Neural progenitor cell (in vitro differentiated cells): Measurements from ENCODE around the gene NDUFAF5. TPM values are rescaled to one million over a fixed set of nuclear protein-coding genes. Genes with fewer than 3 reads are reported as not detected.

ENCODE experiments used
- DNase-seq: peaks from one replicate; pipeline ENCODE4 v3.0.0-alpha.2; 2016; ENCODE audit warnings: low spot score
- H2AFZ ChIP-seq: fragments of 200-600 bp; sonication (generic); replicated peaks from 2 replicates; pipeline ENCODE4 v1.6.1; 2016; ENCODE audit warnings: antibody characterized with exemption
- H3F3A ChIP-seq: fragments of 200-600 bp; sonication (generic); 2 replicates; pipeline ENCODE4 v1.6.1; 2016; ENCODE audit warnings: antibody characterized with exemption, low read depth
- H3K27ac ChIP-seq: fragments of 200-600 bp; sonication (generic); 2 replicates; pipeline ENCODE4 v1.5.1; 2016; ENCODE audit warnings: mild to moderate bottlenecking
- H3K27me3 ChIP-seq: fragments of 200-600 bp; sonication (generic); 2 replicates; pipeline ENCODE4 v1.6.1; 2016; ENCODE audit warnings: mild to moderate bottlenecking, moderate library complexity
- H3K36me3 ChIP-seq: fragments of 200-600 bp; sonication (generic); 2 replicates; pipeline ENCODE4 v1.5.1; 2016
- H3K4me1 ChIP-seq: fragments of 200-600 bp; sonication (generic); 2 replicates; pipeline ENCODE4 v1.6.1; 2016; ENCODE audit warnings: mixed run types
- H3K4me2 ChIP-seq: fragments of 200-600 bp; sonication (generic); 2 replicates; pipeline ENCODE4 v1.6.1; 2016
- H3K4me3 ChIP-seq: fragments of 200-600 bp; sonication (generic); 2 replicates; pipeline ENCODE4 v1.5.1; 2016
- H3K79me2 ChIP-seq: fragments of 200-600 bp; sonication (generic); 2 replicates; pipeline ENCODE4 v1.6.1; 2016; ENCODE audit warnings: low read depth
- H3K9ac ChIP-seq: fragments of 200-600 bp; sonication (generic); 2 replicates; pipeline ENCODE4 v1.6.1; 2016
- H3K9me3 ChIP-seq: fragments of 200-600 bp; sonication (generic); 2 replicates; pipeline ENCODE4 v1.5.1; 2016; ENCODE audit warnings: low read depth
- H4K20me1 ChIP-seq: fragments of 200-600 bp; sonication (generic); 2 replicates; pipeline ENCODE4 v1.6.1; 2016; ENCODE audit warnings: low read depth
- H3K27ac Mint-ChIP-seq: 3 replicates; pipeline ENCODE4 v1.8.0; 2021; ENCODE audit warnings: mixed read lengths
- H3K27me3 Mint-ChIP-seq: 2 replicates; pipeline ENCODE4 v1.8.0; 2022; ENCODE audit warnings: low read depth, mild to moderate bottlenecking, inconsistent platforms, moderate library complexity, mixed read lengths; ENCODE audit not compliant: insufficient read depth
- H3K36me3 Mint-ChIP-seq: 3 replicates; pipeline ENCODE4 v1.8.0; 2021; ENCODE audit warnings: mixed read lengths
- H3K4me1 Mint-ChIP-seq: 3 replicates; pipeline ENCODE4 v1.8.0; 2021; ENCODE audit warnings: mixed read lengths
- H3K4me3 Mint-ChIP-seq: 3 replicates; pipeline ENCODE4 v1.8.0; 2021; ENCODE audit warnings: mild to moderate bottlenecking, moderate library complexity, mixed read lengths
- H3K9me3 Mint-ChIP-seq: 3 replicates; pipeline ENCODE4 v1.8.0; 2020; ENCODE audit warnings: mixed read lengths
- CTCF ChIP-seq: fragments of 200-600 bp; sonication (generic); IDR thresholded peaks from 2 replicates; pipeline ENCODE4 v1.5.1; 2017; ENCODE audit warnings: antibody characterized with exemption, mild to moderate bottlenecking
- EZH2 ChIP-seq: fragments of 200-600 bp; sonication (generic); IDR thresholded peaks from 2 replicates; pipeline ENCODE4 v1.6.1; 2017; ENCODE audit warnings: antibody characterized with exemption, mild to moderate bottlenecking, moderate library complexity
- EZH2phosphoT487 ChIP-seq: fragments of 200-600 bp; sonication (generic); IDR thresholded peaks from 2 replicates; pipeline ENCODE4 v1.6.1; 2017; ENCODE audit warnings: antibody characterized with exemption
- total RNA-seq: library from RNA; depleted of rRNA; stranded (reverse); fragments of >200 nt; gene quantifications from 2 replicates; pipeline ENCODE4 v1.2.3, GENCODE V29; 2015; ENCODE audit warnings: low replicate concordance

The NDUFAF5 gene
- total RNA-seq, 1 donor from 2014 or later, result 16.9 TPM

GRCh38 chr20:13824459-13824858, 39.6 kb downstream of the NDUFAF5 start:
- H3K9me3 Mint-ChIP-seq, result no peaks in the 10 kb centered on the region

GRCh38 chr20:13825465-13825864, 40.6 kb downstream of the NDUFAF5 start:
- Mint-ChIP-seq H3K4me3 (no peak overlapping the region), H3K9me3 (no peaks in the 10 kb centered on the region), H3K4me1 (no peaks in the 10 kb centered on the region), H3K27me3 (peaks cover 2% of the 10 kb centered on the region), H3K27ac (no peak overlapping the region), H3K36me3 (no peaks in the 10 kb centered on the region)
- Histone ChIP-seq H3K79me2 (no peaks in the 10 kb centered on the region), H3K27ac (no peak overlapping the region), H2AFZ (no peak overlapping the region), H4K20me1 (no peaks in the 10 kb centered on the region), H3K9ac (no peak overlapping the region), H3K4me3 (no peak overlapping the region), H3K27me3 (no peaks in the 10 kb centered on the region), H3F3A (no peaks in the 10 kb centered on the region), H3K36me3 (no peaks in the 10 kb centered on the region), H3K9me3 (no peaks in the 10 kb centered on the region), H3K4me2 (no peak overlapping the region), H3K4me1 (no peaks in the 10 kb centered on the region)
- TF ChIP-seq EZH2, result no peak
- TF ChIP-seq EZH2phosphoT487, result no peak
- TF ChIP-seq CTCF, result no peak
- no peak for DNase-seq

More at GRCh38 chr20:13824459-13824858, 39.6 kb downstream of the NDUFAF5 start:
- H3K4me1 Mint-ChIP-seq, result no peaks in the 10 kb centered on the region
- H3K27ac ChIP-seq, result no peak overlapping the region
- no peak for DNase-seq
- no peaks in the 10 kb centered on the region for H3K79me2 ChIP-seq
- H3K9me3 ChIP-seq, result no peaks in the 10 kb centered on the region
- H3K27me3 ChIP-seq, result no peaks in the 10 kb centered on the region
- H3K4me3 ChIP-seq, result no peak overlapping the region
- TF ChIP-seq CTCF, result no peak
- TF ChIP-seq EZH2phosphoT487, result no peak
- TF ChIP-seq EZH2, result no peak
- H3K9ac ChIP-seq, result no peak overlapping the region
- H3K4me1 ChIP-seq, result no peaks in the 10 kb centered on the region
- no peak overlapping the region for H2AFZ ChIP-seq
- no peak overlapping the region for H3K27ac Mint-ChIP-seq
- no peak overlapping the region for H3K4me2 ChIP-seq
- H3K27me3 Mint-ChIP-seq, result peaks cover 2% of the 10 kb centered on the region
- no peak overlapping the region for H3K4me3 Mint-ChIP-seq
- no peaks in the 10 kb centered on the region for H3F3A ChIP-seq
- no peaks in the 10 kb centered on the region for H4K20me1 ChIP-seq
- H3K36me3 ChIP-seq, result no peaks in the 10 kb centered on the region
- H3K36me3 Mint-ChIP-seq, result no peaks in the 10 kb centered on the region

GRCh38 chr20:13831476-13831875, 46.6 kb downstream of the NDUFAF5 start:
- H3K79me2 ChIP-seq, result no peaks in the 10 kb centered on the region
- no peak for DNase-seq
- no peaks in the 10 kb centered on the region for H3K36me3 ChIP-seq
- H3K4me1 ChIP-seq, result no peaks in the 10 kb centered on the region
- H3K27me3 Mint-ChIP-seq, result no peaks in the 10 kb centered on the region
- no peaks in the 10 kb centered on the region for H3K4me1 Mint-ChIP-seq
- peaks cover 4% of the 10 kb centered on the region for H3K9me3 ChIP-seq
- H3K4me2 ChIP-seq, result no peak overlapping the region
- no peaks in the 10 kb centered on the region for H3F3A ChIP-seq
- no peaks in the 10 kb centered on the region for H4K20me1 ChIP-seq
- TF ChIP-seq CTCF, result no peak
- TF ChIP-seq EZH2phosphoT487, result no peak
- TF ChIP-seq EZH2, result no peak
- H3K36me3 Mint-ChIP-seq, result no peaks in the 10 kb centered on the region
- no peak overlapping the region for H3K4me3 Mint-ChIP-seq
- H3K4me3 ChIP-seq, result no peak overlapping the region
- no peak overlapping the region for H3K9ac ChIP-seq
- H2AFZ ChIP-seq, result no peak overlapping the region
- H3K27ac Mint-ChIP-seq, result no peak overlapping the region
- H3K27ac ChIP-seq, result no peak overlapping the region
- H3K9me3 Mint-ChIP-seq, result peaks cover 3% of the 10 kb centered on the region
- no peaks in the 10 kb centered on the region for H3K27me3 ChIP-seq
